HCT116 (cell line): ENCODE data around the gene SOWAHC. TPM values are rescaled to one million over a fixed set of nuclear protein-coding genes. Genes with fewer than 3 reads are reported as not detected.

Experiments used
- ATAC-seq: fragments of 200-7000 bp; cut with Tn5 transposase; 2 replicates; pipeline ENCODE4 v1.9.1; 2020; ENCODE audit warnings: mild to moderate bottlenecking, moderate library complexity
- BruUV-seq: library from RNA; stranded (reverse); fragments of 400-500 nt; replicated peaks from 2 replicates; lab custom pipeline; 2021; lab: Mats Ljungman, UMichigan
- CTCF ChIA-PET: fragments of 300-600 bp; sonication (Branson Sonifier 250); formaldehyde crosslinking; loops from one replicate; lab custom pipeline; 2021; ENCODE audit warnings: antibody characterized with exemption; lab: Charles Lee
- POLR2A ChIA-PET: fragments of 300-600, 350-600 bp; sonication (Branson Sonifier 250); formaldehyde crosslinking; loops from one replicate; lab custom pipeline; 2021; ENCODE audit warnings: antibody characterized with exemption; lab: Charles Lee
- RAD21 ChIA-PET, 2 experiments: fragments of 300-600 bp; sonication (Branson Sonifier 250); formaldehyde crosslinking; loops; one replicate each; lab custom pipeline; 2023; ENCODE audit warnings: low total read pairs in 2 of 2; ENCODE audit not compliant: uncharacterized antibody in 2 of 2, unreplicated experiment in 2 of 2, low non-redundant PET in 1 of 2; lab: Charles Lee
- DNase-seq: peaks from one replicate; pipeline ENCODE4 v3.0.0-alpha.2; 2010; ENCODE audit warnings: low read depth, low spot score
- H2AFZ ChIP-seq: fragments of 200-600 bp; shearing (Covaris generic), sonication (generic); 2 replicates; pipeline ENCODE4 v1.6.1; 2017; ENCODE audit warnings: low read depth, mixed run types, mixed read lengths, antibody characterized with exemption, low read length; ENCODE audit not compliant: poor library complexity, severe bottlenecking
- H3K27ac ChIP-seq: 2 replicates; pipeline ENCODE4 v1.5.1; 2012; ENCODE audit warnings: low read depth, low read length
- H3K27me3 ChIP-seq: fragments of 200-600 bp; sonication (generic); 2 replicates; pipeline ENCODE4 v1.6.1; 2016; ENCODE audit warnings: mixed run types, low read length, mixed read lengths; ENCODE audit not compliant: insufficient read depth
- H3K36me3 ChIP-seq, 2 experiments: fragments of 200-500 bp in 1 of 2; fragments of 200-600 bp in 1 of 2; sonication (Bioruptor generic) in 1 of 2; sonication (generic) in 1 of 2; 2 replicates each; pipeline versions ENCODE4 v1.5.1 to v1.6.1; 2014 to 2016; ENCODE audit warnings: low read length in 2 of 2, inconsistent platforms in 1 of 2, mixed read lengths in 1 of 2, mixed run types in 1 of 2; ENCODE audit not compliant: insufficient read depth in 2 of 2, control insufficient read depth in 1 of 2
- H3K4me1 ChIP-seq, 2 experiments: fragments of 200-600 bp in 1 of 2; sonication (generic) in 1 of 2; 2 replicates each; pipeline versions ENCODE4 v1.5.1 to v1.6.1; 2012 to 2017; ENCODE audit warnings: low read length in 2 of 2, inconsistent platforms in 1 of 2, mild to moderate bottlenecking in 1 of 2, mixed read lengths in 1 of 2, mixed run types in 1 of 2, moderate library complexity in 1 of 2; ENCODE audit not compliant: insufficient read depth in 2 of 2, control insufficient read depth in 1 of 2
- H3K4me2 ChIP-seq: fragments of 200-600 bp; sonication (generic); 2 replicates; pipeline ENCODE4 v1.6.1; 2017; ENCODE audit warnings: mixed run types, low read length, mixed read lengths
- H3K4me3 ChIP-seq, 2 experiments: fragments of 200-600 bp in 1 of 2; sonication (generic) in 1 of 2; replicated peaks in 1 of 2; 2 replicates each; pipeline ENCODE4 v1.5.1; 2011 to 2016; ENCODE audit warnings: low read length in 2 of 2, control low read depth in 1 of 2, low read depth in 1 of 2, mild to moderate bottlenecking in 1 of 2, mixed read lengths in 1 of 2, mixed run types in 1 of 2
- H3K79me2 ChIP-seq: fragments of 200-600 bp; sonication (generic); 2 replicates; pipeline ENCODE4 v1.6.1; 2017; ENCODE audit warnings: mild to moderate bottlenecking, mixed run types, low read length, moderate library complexity, mixed read lengths; ENCODE audit not compliant: insufficient read depth
- H3K9ac ChIP-seq: fragments of 200-600 bp; sonication (generic); 2 replicates; pipeline ENCODE4 v1.6.1; 2016; ENCODE audit warnings: low read length, mixed read lengths
- H3K9me2 ChIP-seq: fragments of 200-600 bp; sonication (generic), shearing (Covaris generic); 2 replicates; pipeline ENCODE4 v1.6.1; 2017; ENCODE audit warnings: mixed run types, mild to moderate bottlenecking, moderate library complexity; ENCODE audit not compliant: insufficient read depth
- H3K9me3 ChIP-seq, 2 experiments: fragments of 200-500 bp in 1 of 2; fragments of 200-600 bp in 1 of 2; sonication (Bioruptor generic) in 1 of 2; sonication (generic) in 1 of 2; 2 replicates each; pipeline ENCODE4 v1.6.1; 2014 to 2017; ENCODE audit warnings: low read length in 2 of 2, mixed read lengths in 2 of 2, inconsistent platforms in 1 of 2, low read depth in 1 of 2, mild to moderate bottlenecking in 1 of 2, mixed run types in 1 of 2, moderate library complexity in 1 of 2; ENCODE audit not compliant: control insufficient read depth in 1 of 2, insufficient read depth in 1 of 2
- H4K20me1 ChIP-seq: fragments of 200-600 bp; sonication (generic), shearing (Covaris generic); 2 replicates; pipeline ENCODE4 v1.6.1; 2017; ENCODE audit warnings: mixed run types, mild to moderate bottlenecking, moderate library complexity; ENCODE audit not compliant: insufficient read depth
- EZH2phosphoT487 ChIP-seq: fragments of 200-600 bp; IDR thresholded peaks from 2 replicates; pipeline ENCODE4 v1.6.1; 2018; ENCODE audit warnings: antibody characterized with exemption, borderline replicate concordance
- POLR2AphosphoS5 ChIP-seq: IDR thresholded peaks from 2 replicates; pipeline ENCODE4 v1.6.1; 2011; ENCODE audit warnings: mild to moderate bottlenecking, low read depth, low read length, moderate library complexity
- SIN3A ChIP-seq: IDR thresholded peaks from 2 replicates; pipeline ENCODE4 v1.6.1; 2012; ENCODE audit warnings: low read depth
- SRF ChIP-seq: IDR thresholded peaks from 2 replicates; pipeline ENCODE4 v1.6.1; 2012; ENCODE audit warnings: low read depth
- YY1 ChIP-seq: IDR thresholded peaks from 2 replicates; pipeline ENCODE4 v1.6.1; 2011; ENCODE audit warnings: low read length, low read depth, moderate library complexity, mild to moderate bottlenecking; ENCODE audit not compliant: insufficient replicate concordance; ENCODE audit errors: extremely low read depth
- ZBTB33 ChIP-seq: IDR thresholded peaks from 2 replicates; pipeline ENCODE4 v1.6.1; 2011; ENCODE audit warnings: mild to moderate bottlenecking, low read length, moderate library complexity; ENCODE audit not compliant: insufficient replicate concordance; ENCODE audit errors: extremely low read depth
- ZFX ChIP-seq: fragments of 450-650 bp; IDR thresholded peaks from 2 replicates; pipeline ENCODE4 v1.6.1; 2017
- ZNF274 ChIP-seq: fragments of 200-500 bp; sonication (Bioruptor generic); IDR thresholded peaks from 2 replicates; pipeline ENCODE4 v1.6.1; 2014; ENCODE audit warnings: mild to moderate bottlenecking, low read depth, low read length, inconsistent platforms
- intact Hi-C: fragments of 100-400 bp; cut with micrococcal nuclease; formaldehyde crosslinking; loops from 2 replicates; pipeline ENCODE4 v1.10.0; 2022
- total RNA-seq: library from RNA; stranded (reverse); gene quantifications from one replicate; pipeline ENCODE4 v1.2.1, GENCODE V29; 2021; ENCODE audit not compliant: unreplicated experiment
- TF ChIP-seq, protein P1 (sequence below): IDR thresholded peaks from 2 replicates; pipeline ENCODE4 v1.6.1; 2012
- TF ChIP-seq, protein P2 (sequence below): IDR thresholded peaks from 2 replicates; pipeline ENCODE4 v1.6.1; 2012

Gene SOWAHC
- total RNA-seq, 1 experiment from 2014 or later: 16.6 TPM

DNA sequence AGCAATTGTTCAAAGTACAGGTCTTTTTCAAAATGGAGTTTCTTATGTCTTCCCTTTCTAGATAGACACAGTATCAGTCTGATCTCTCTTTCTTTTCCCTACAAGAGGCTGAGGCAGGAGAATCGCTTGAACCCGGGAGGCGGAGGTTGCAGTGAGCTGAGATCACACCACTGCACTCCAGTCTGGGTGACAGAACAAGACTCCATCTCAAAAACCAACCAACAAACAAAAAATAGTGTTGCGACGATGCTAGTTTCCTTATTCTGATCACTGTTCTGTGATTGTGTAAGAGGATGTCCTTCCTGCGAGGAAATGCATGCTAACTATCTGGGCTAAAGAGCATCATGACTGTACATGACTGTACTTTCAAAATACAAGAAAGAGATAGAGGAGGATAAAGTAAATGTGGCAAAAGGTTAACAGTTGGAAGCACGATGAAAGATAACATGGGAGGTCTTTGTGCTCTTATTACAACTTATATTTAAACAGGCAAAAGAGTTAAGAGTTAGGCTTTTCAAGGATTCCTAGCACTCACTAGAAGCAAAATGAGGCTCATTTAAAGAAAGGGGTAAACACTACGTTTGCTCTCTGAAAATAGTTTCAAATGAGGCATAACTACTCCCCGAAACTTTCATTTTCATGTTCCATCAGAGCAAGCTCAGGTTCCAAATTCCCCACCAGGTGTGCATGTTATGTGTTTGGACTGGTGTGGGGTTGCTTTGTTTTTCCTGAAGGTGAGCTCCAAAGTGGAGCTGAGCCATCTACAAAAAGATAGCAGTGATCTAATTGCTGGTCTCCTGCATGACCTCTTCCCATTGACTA is 23.8 kb downstream of the SOWAHC start:
- intact Hi-C loops: no loop called here
- no TSS peak for BruUV-seq
- Histone ChIP-seq H3K4me3 (no peak overlapping the region), H3K9me3 (no peaks in the 10 kb centered on the region), H3K9ac (no peak overlapping the region), H3K27me3 (no peaks in the 10 kb centered on the region), H4K20me1 (no peaks in the 10 kb centered on the region), H3K36me3 (no peaks in the 10 kb centered on the region), H3K27ac (no peak overlapping the region), H3K79me2 (no peaks in the 10 kb centered on the region), H3K4me1 (0 out of 4 replicates have a peak, but pooled peaks cover 0 to 3% of the 10 kb centered on the region in 2 experiments), H3K9me2 (no peaks in the 10 kb centered on the region)
- ChIA-PET POLR2A (no interaction called here), RAD21 (no interaction called here), CTCF (no interaction called here)
- DNase-seq (no peak), ATAC-seq (no peak)
- TF ChIP-seq ZNF274: no peak
- TF ChIP-seq SRF: no peak
- no peak for TF ChIP-seq EZH2phosphoT487
- no peak for TF ChIP-seq ZBTB33
- TF ChIP-seq, protein P1, sequence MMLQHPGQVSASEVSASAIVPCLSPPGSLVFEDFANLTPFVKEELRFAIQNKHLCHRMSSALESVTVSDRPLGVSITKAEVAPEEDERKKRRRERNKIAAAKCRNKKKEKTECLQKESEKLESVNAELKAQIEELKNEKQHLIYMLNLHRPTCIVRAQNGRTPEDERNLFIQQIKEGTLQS: no peak
- no peak for TF ChIP-seq ZFX
- TF ChIP-seq, protein P2, sequence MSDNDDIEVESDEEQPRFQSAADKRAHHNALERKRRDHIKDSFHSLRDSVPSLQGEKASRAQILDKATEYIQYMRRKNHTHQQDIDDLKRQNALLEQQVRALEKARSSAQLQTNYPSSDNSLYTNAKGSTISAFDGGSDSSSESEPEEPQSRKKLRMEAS: no peak
- no peak for TF ChIP-seq POLR2AphosphoS5
- no peak for TF ChIP-seq YY1
- TF ChIP-seq SIN3A: no peak
- TF ChIP-seq, all 23 proteins: peak for 0
- Histone ChIP-seq H3K4me2 (no peak overlapping the region), H2AFZ (no peak overlapping the region)
